WTC11 (cell line): ENCODE results near the gene STAG2.

Experiments used
- SP1 ChIP-seq: sonication (generic); formaldehyde crosslinking; conservative IDR thresholded peaks from 2 replicates; pipeline ENCODE4 v1.8.1; 2022; ENCODE audit warnings: missing genetic modification reagents
- ZBTB21 ChIP-seq: sonication (generic); formaldehyde crosslinking; IDR thresholded peaks from 2 replicates; pipeline ENCODE4 v1.8.1; 2023; ENCODE audit warnings: mild to moderate bottlenecking, missing genetic modification reagents, borderline replicate concordance

- TF ChIP-seq ZBTB21 (no peak), SP1 (CRISPR knock-in tag) (no peak)
Measured at GRCh38 chrX:124086411-124086810, 124.9 kb downstream of the STAG2 start.
